B cell (primary cell): ENCODE results near the gene CHCHD3. TPM values are rescaled to one million over a fixed set of nuclear protein-coding genes. Genes with fewer than 3 reads are reported as not detected.

Source experiments
- ATAC-seq: fragments of 200-7000 bp; cut with Tn5 transposase; one replicate; pipeline ENCODE4 v1.10.0; 2021; ENCODE audit warnings: low read depth, mild to moderate bottlenecking, moderate number of reproducible peaks, moderate library complexity
- CTCF ChIA-PET: fragments of 350-600 bp; sonication (Branson Sonifier 250); formaldehyde crosslinking; loops from one replicate; lab custom pipeline; 2021; ENCODE audit warnings: antibody characterized with exemption, inconsistent platforms; lab: Charles Lee
- POLR2A ChIA-PET: fragments of 350-600 bp; sonication (Branson Sonifier 250); formaldehyde crosslinking; loops from one replicate; lab custom pipeline; 2021; ENCODE audit warnings: antibody characterized with exemption; lab: Charles Lee
- DNase-seq: peaks from one replicate; pipeline ENCODE4 v3.0.0; 2013
- H2AFZ ChIP-seq: 2 replicates; pipeline ENCODE4 v1.6.1; 2012; ENCODE audit warnings: mild to moderate bottlenecking, low read depth, low read length; ENCODE audit not compliant: insufficient read depth, poor library complexity, severe bottlenecking
- H3K27ac ChIP-seq, 2 donors: 1 replicate in 1 of 2; 2 replicates in 1 of 2; pipeline ENCODE4 v1.5.1; 2012 to 2013; ENCODE audit warnings: low read length in 2 of 2, mild to moderate bottlenecking in 2 of 2, moderate library complexity in 1 of 2
- H3K27me3 ChIP-seq, 4 experiments: fragments of 200-600 bp in 1 of 4; sonication (generic) in 1 of 4; replicated peaks in 1 of 4; 1 replicate in 2 of 4; 2 replicates in 2 of 4; pipeline versions ENCODE4 v1.6.1 to v1.7.0; 2013 to 2016; ENCODE audit warnings: low read length in 3 of 4, mild to moderate bottlenecking in 2 of 4, mixed read lengths in 1 of 4, moderate library complexity in 1 of 4; ENCODE audit not compliant: insufficient read depth in 4 of 4, control insufficient read depth in 3 of 4; ENCODE audit errors: control extremely low read depth in 1 of 4
- H3K36me3 ChIP-seq, 2 experiments: replicated peaks in 1 of 2; 1 replicate in 1 of 2; 2 replicates in 1 of 2; pipeline versions ENCODE4 v1.6.1 to v1.7.1; 2013; ENCODE audit warnings: low read length in 1 of 2; ENCODE audit not compliant: insufficient read depth in 2 of 2, control insufficient read depth in 1 of 2; ENCODE audit errors: control extremely low read depth in 1 of 2, extremely low read depth in 1 of 2
- H3K4me1 ChIP-seq, 2 donors: fragments of 200-600 bp in 1 of 2; sonication (generic) in 1 of 2; 1 replicate in 1 of 2; 2 replicates in 1 of 2; pipeline versions ENCODE4 v1.5.1 to v1.6.1; 2013 to 2017; ENCODE audit warnings: low read length in 2 of 2; ENCODE audit not compliant: control insufficient read depth in 2 of 2, insufficient read depth in 2 of 2
- H3K4me2 ChIP-seq: replicated peaks from 2 replicates; pipeline ENCODE3; 2012; ENCODE audit warnings: mild to moderate bottlenecking, low read depth, low read length; ENCODE audit not compliant: poor library complexity, severe bottlenecking
- H3K4me3 ChIP-seq, 5 experiments: fragments of 200-600 bp in 1 of 5; sonication (generic) in 1 of 5; 1 replicate in 3 of 5; 2 replicates in 2 of 5; pipeline versions ENCODE4 v1.5.1 to v1.7.0; 2011 to 2016; ENCODE audit warnings: low read length in 4 of 5, mild to moderate bottlenecking in 4 of 5, low read depth in 2 of 5, control low read depth in 1 of 5, moderate library complexity in 1 of 5; ENCODE audit not compliant: insufficient read depth in 1 of 5; ENCODE audit errors: control extremely low read depth in 1 of 5, extremely low read depth in 1 of 5
- H3K79me2 ChIP-seq: fragments of 200-600 bp; sonication (generic); one replicate; pipeline ENCODE4 v1.6.0; 2016; ENCODE audit warnings: low read length; ENCODE audit not compliant: control insufficient read depth, insufficient read depth
- H3K9ac ChIP-seq: fragments of 200-600 bp; sonication (generic); 2 replicates; pipeline ENCODE4 v1.6.1; 2017; ENCODE audit warnings: mild to moderate bottlenecking, low read length, moderate library complexity
- H3K9me3 ChIP-seq, 3 donors: one replicate each; pipeline versions ENCODE4 v1.6.1 to v1.7.1; 2013; ENCODE audit warnings: low read length in 2 of 3; ENCODE audit not compliant: control insufficient read depth in 2 of 3, insufficient read depth in 1 of 3; ENCODE audit errors: control extremely low read depth in 1 of 3
- H4K20me1 ChIP-seq: 2 replicates; pipeline ENCODE4 v1.6.0; 2012; ENCODE audit warnings: mild to moderate bottlenecking, low read length; ENCODE audit not compliant: insufficient read depth, control insufficient read depth, poor library complexity, severe bottlenecking
- H3K27ac Mint-ChIP-seq: one replicate; pipeline ENCODE4 v1.8.0; 2021; ENCODE audit warnings: mixed read lengths
- H3K27me3 Mint-ChIP-seq: one replicate; pipeline ENCODE4 v1.8.0; 2021; ENCODE audit warnings: mixed read lengths
- H3K4me1 Mint-ChIP-seq: one replicate; pipeline ENCODE4 v1.8.0; 2021; ENCODE audit warnings: mixed read lengths
- H3K4me3 Mint-ChIP-seq: one replicate; pipeline ENCODE4 v1.8.0; 2021; ENCODE audit warnings: mixed read lengths
- H3K9me3 Mint-ChIP-seq: one replicate; pipeline ENCODE4 v1.8.0; 2022; ENCODE audit warnings: mixed read lengths; ENCODE audit not compliant: insufficient read depth
- CTCF ChIP-seq: fragments of 200-600 bp; IDR thresholded peaks from one replicate; pipeline ENCODE4 v1.8.0; 2022; ENCODE audit warnings: antibody characterized with exemption, mild to moderate bottlenecking
- EZH2 ChIP-seq: IDR thresholded peaks from 2 replicates; pipeline ENCODE4 v1.6.1; 2012; ENCODE audit warnings: borderline replicate concordance, low read depth, mild to moderate bottlenecking, moderate library complexity, low read length; ENCODE audit not compliant: insufficient read depth, poor library complexity, severe bottlenecking
- WGBS: methylation state at CpG from one replicate; pipeline ENCODE4 v1.1.5; 2013; ENCODE audit warnings: missing lambda C conversion rate; ENCODE audit not compliant: insufficient coverage; 5-methylcytosine and 5-hydroxymethylcytosine counted together
- intact Hi-C: fragments of 100-400 bp; cut with micrococcal nuclease; formaldehyde crosslinking; loops from one replicate; pipeline ENCODE4 v1.10.0; 2022
- polyA plus RNA-seq: library from polyadenylated mRNA; depleted of rRNA; stranded (reverse); fragments of >200 nt; gene quantifications from 2 replicates; pipeline ENCODE4 v1.2.3, GENCODE V29; 2012
- total RNA-seq, 2 donors: library from RNA; stranded (reverse); fragments of 120-200 nt in 1 of 2; gene quantifications; 1 replicate in 1 of 2; 2 replicates in 1 of 2; pipeline versions ENCODE4 v1.2.3 to v1.2.4, GENCODE V29; 2013 to 2022

The CHCHD3 gene
- total and polyA plus RNA-seq, 2 donors (not counting 1 experiment from before 2014, with no cell fraction given) = 20.1 to 38.4 TPM

GRCh38 chr7:132800522-132800921 is 281.4 kb downstream of the CHCHD3 start:
- Mint-ChIP-seq H3K9me3 (no peaks in the 10 kb centered on the region), H3K4me3 (no peak overlapping the region), H3K27ac (no peak overlapping the region), H3K4me1 (no peaks in the 10 kb centered on the region), H3K27me3 (no peaks in the 10 kb centered on the region)
- Histone ChIP-seq H3K27ac (no peak overlapping the region), H3K9ac (no peak overlapping the region), H3K27me3 (no peaks in the 10 kb centered on the region), H3K36me3 (peaks cover 0 to 4% of the 10 kb centered on the region in 2 experiments), H3K79me2 (no peaks in the 10 kb centered on the region), H3K4me2 (no peak overlapping the region), H3K4me1 (no peaks in the 10 kb centered on the region), H4K20me1 (no peaks in the 10 kb centered on the region), H3K4me3 (no peak overlapping the region), H3K9me3 (no peaks in the 10 kb centered on the region), H2AFZ (no peak overlapping the region)
- no peak for DNase-seq
- intact Hi-C loops = no loop called here
- ChIA-PET POLR2A (no interaction called here), CTCF (no interaction called here)
- TF ChIP-seq CTCF = no peak
- WGBS = no CpG with 5 or more reads among the region's 1 CpG
- no peak for ATAC-seq

- H2AFZ ChIP-seq = no peak overlapping the region
- DNase-seq (no peak), ATAC-seq (no peak)
- no peaks in the 10 kb centered on the region for H4K20me1 ChIP-seq
- POLR2A ChIA-PET = no interaction called here
- Mint-ChIP-seq H3K27ac (no peak overlapping the region), H3K9me3 (no peaks in the 10 kb centered on the region), H3K4me3 (no peak overlapping the region), H3K27me3 (no peaks in the 10 kb centered on the region), H3K4me1 (no peaks in the 10 kb centered on the region)
- H3K36me3 ChIP-seq = peaks cover 0 to 6% of the 10 kb centered on the region in 2 experiments
- H3K4me2 ChIP-seq = no peak overlapping the region
- H3K79me2 ChIP-seq = no peaks in the 10 kb centered on the region
- H3K27me3 ChIP-seq = no peaks in the 10 kb centered on the region
- H3K4me1 ChIP-seq = no peaks in the 10 kb centered on the region
- H3K9me3 ChIP-seq = no peaks in the 10 kb centered on the region
- H3K9ac ChIP-seq = no peak overlapping the region
- H3K27ac ChIP-seq = no peak overlapping the region
- intact Hi-C loops = no loop called here
- no peak overlapping the region for H3K4me3 ChIP-seq
- no peak for TF ChIP-seq EZH2
- TF ChIP-seq CTCF = no peak
- CTCF ChIA-PET = no interaction called here
These were observed 282.8 kb downstream of the CHCHD3 start for GRCh38 chr7:132799081-132799413.
